Sigmoid colon (tissue), 4 donors: Measurements from ENCODE around the gene HSPG2.
A peak's percentile ranks its signal among the peaks of the same experiment; 100 is the strongest.

Experiments used
- POLR2A ChIP-seq, 2 donors: fragments of 450-650 bp; IDR thresholded peaks; one replicate each; pipeline ENCODE4 v1.6.1; 2016; ENCODE audit warnings: antibody characterized with exemption in 2 of 2, mild to moderate bottlenecking in 2 of 2, moderate library complexity in 2 of 2
- POLR2AphosphoS5 ChIP-seq, 4 donors: sonication (generic); formaldehyde crosslinking; IDR thresholded peaks; one replicate each; pipeline ENCODE4 v1.6.1; 2017; ENCODE audit warnings: antibody characterized with exemption in 4 of 4
- TF ChIP-seq, protein P1 (sequence below), 4 experiments: fragments of 450-650 bp in 3 of 4; fragments of 200-600 bp in 1 of 4; IDR thresholded peaks; one replicate each; pipeline ENCODE4 v1.5.1; 2016 to 2019; ENCODE audit warnings: antibody characterized with exemption in 4 of 4, mild to moderate bottlenecking in 3 of 4, moderate library complexity in 2 of 4

GRCh38 chr1:21814241-21814918 lies 122.7 kb downstream of the HSPG2 start:
- TF ChIP-seq, protein P1, sequence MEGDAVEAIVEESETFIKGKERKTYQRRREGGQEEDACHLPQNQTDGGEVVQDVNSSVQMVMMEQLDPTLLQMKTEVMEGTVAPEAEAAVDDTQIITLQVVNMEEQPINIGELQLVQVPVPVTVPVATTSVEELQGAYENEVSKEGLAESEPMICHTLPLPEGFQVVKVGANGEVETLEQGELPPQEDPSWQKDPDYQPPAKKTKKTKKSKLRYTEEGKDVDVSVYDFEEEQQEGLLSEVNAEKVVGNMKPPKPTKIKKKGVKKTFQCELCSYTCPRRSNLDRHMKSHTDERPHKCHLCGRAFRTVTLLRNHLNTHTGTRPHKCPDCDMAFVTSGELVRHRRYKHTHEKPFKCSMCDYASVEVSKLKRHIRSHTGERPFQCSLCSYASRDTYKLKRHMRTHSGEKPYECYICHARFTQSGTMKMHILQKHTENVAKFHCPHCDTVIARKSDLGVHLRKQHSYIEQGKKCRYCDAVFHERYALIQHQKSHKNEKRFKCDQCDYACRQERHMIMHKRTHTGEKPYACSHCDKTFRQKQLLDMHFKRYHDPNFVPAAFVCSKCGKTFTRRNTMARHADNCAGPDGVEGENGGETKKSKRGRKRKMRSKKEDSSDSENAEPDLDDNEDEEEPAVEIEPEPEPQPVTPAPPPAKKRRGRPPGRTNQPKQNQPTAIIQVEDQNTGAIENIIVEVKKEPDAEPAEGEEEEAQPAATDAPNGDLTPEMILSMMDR (IDR thresholded peaks at IDR 0.05) = peak in 2 of 4 experiments; percentile 45 to 53
- TF ChIP-seq POLR2A (IDR thresholded peaks at IDR 0.05) = no peak
- no peak for TF ChIP-seq POLR2AphosphoS5 (IDR thresholded peaks at IDR 0.05)
